Fibroblast of pulmonary artery (primary cell): ENCODE measurements around the gene PHTF1.
A peak's percentile ranks its signal among the peaks of the same experiment; 100 is the strongest.

ENCODE experiments used
- DNase-seq: peaks from one replicate; pipeline ENCODE4 v3.0.0-alpha.2; 2010; ENCODE audit warnings: low read depth
- H3K4me3 ChIP-seq: replicated peaks from 2 replicates; pipeline ENCODE4 v1.5.1; 2011; ENCODE audit warnings: low read depth, mild to moderate bottlenecking, control low read depth, low read length, moderate library complexity
- TF ChIP-seq, protein P1 (sequence below): IDR thresholded peaks from 2 replicates; pipeline ENCODE4 v1.5.1; 2011; ENCODE audit warnings: mild to moderate bottlenecking, control low read depth, low read length, inconsistent platforms; ENCODE audit errors: missing control alignments

Gene PHTF1

GRCh38 chr1:113669988-113670387 lies 89.3 kb downstream of the PHTF1 start:
- TF ChIP-seq, protein P1, sequence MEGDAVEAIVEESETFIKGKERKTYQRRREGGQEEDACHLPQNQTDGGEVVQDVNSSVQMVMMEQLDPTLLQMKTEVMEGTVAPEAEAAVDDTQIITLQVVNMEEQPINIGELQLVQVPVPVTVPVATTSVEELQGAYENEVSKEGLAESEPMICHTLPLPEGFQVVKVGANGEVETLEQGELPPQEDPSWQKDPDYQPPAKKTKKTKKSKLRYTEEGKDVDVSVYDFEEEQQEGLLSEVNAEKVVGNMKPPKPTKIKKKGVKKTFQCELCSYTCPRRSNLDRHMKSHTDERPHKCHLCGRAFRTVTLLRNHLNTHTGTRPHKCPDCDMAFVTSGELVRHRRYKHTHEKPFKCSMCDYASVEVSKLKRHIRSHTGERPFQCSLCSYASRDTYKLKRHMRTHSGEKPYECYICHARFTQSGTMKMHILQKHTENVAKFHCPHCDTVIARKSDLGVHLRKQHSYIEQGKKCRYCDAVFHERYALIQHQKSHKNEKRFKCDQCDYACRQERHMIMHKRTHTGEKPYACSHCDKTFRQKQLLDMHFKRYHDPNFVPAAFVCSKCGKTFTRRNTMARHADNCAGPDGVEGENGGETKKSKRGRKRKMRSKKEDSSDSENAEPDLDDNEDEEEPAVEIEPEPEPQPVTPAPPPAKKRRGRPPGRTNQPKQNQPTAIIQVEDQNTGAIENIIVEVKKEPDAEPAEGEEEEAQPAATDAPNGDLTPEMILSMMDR = no peak
- no peak overlapping the region for H3K4me3 ChIP-seq
- DNase-seq = no peak

DNA sequence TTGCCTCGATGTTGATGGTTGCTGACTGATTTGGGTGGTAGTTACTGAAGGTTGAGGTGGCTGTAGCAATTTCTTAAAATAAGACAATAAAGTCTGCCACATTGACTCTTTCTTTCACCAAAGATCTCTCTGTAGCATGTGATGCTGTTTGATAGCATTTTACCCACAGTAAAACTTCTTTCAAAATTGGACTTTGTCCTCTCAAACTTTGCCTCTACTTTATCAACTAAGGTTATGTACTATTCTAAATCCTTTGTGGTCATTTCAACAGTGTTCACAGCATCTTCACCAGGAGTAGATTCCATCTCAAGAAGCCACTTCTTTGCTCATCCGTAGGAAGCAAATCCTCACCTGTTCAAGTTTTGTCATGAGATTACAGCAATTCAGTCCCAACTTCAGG lies 93.2 kb downstream of the PHTF1 start:
- H3K4me3 ChIP-seq = no peak overlapping the region
- TF ChIP-seq, protein P1 = no peak
- DNase-seq = no peak

DNA sequence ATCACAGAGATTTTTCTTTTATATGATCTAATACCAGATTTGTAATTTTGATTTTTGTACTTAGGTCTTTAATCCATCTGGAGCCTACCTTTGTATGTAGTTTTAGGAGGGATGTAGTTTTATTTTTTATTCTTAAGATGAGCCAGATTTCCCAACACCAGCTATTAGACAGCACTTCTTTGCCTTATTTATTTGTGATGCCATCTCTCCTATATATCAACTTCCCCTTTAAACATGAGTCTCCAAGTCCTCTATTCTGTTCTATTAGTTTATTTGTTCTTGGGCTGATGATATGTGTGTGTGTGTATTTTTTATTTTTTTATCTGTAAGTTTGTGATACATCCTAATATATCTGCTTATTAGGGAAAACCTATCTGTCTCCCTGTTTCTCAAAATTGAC lies 94.2 kb downstream of the PHTF1 start:
- DNase-seq = no peak
- TF ChIP-seq, protein P1 = no peak
- H3K4me3 ChIP-seq = no peak overlapping the region

DNA sequence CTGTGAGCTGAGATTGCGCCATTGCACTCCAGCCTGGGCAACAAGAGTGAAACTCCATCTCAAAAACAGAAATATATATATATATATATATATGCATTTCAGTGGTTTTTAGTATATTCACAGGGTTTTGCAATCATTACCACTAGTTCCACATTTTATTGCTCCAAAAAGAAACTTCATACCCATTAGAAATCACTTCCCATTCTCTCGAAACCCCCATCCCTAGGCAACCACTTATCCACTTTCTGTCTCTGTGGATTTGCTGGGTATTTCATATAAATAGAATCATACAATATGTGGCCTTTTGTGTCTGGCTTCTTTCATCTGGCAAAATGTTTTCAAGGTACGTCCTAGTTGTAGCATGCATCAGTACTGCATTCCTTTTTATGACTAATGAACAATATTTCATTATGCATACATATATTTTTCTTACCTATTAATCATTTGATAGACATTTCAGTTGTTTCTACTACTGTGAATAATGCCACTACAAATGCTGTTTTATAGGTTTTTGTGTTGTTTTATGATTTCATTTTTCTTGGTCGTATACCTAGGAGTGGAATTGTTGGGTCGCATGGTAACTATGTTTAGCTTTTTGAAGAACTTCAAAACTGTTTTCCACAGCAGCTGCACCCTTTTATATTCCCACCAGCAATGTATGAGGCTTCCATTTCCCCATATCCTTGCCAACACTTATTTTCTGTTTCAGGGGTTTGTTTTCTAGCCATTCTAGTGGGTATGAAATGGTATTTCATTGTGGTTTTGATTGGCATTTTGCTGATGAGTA lies 95.9 kb downstream of the PHTF1 start:
- DNase-seq = peak; percentile 36
- TF ChIP-seq, protein P1 = no peak
- no peak overlapping the region for H3K4me3 ChIP-seq

GRCh38 chr1:113662101-113662500 lies 97.2 kb downstream of the PHTF1 start:
- DNase-seq = peak; percentile 11
- TF ChIP-seq, protein P1 = no peak
- no peak overlapping the region for H3K4me3 ChIP-seq

DNA sequence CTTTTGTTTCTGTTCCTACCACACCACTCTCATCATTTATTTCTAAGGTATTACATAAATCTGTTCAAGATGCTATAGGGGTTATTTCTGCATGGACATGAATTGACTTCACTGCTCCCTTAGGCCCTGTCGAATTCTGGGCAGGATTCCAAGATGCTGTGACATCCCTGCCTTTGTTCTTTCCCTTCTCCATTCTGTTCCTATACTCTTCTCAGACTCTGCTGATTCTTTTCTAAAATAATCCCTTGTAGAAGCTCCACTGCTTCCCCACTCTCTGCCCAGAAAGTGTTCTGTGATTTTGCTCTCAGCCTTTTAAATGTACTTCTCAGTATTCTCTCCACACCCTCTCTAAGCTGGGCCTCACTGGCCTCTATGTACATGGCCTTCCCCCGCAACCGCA lies 99.2 kb downstream of the PHTF1 start:
- TF ChIP-seq, protein P1 = no peak
- peak; percentile 17 for DNase-seq

DNA sequence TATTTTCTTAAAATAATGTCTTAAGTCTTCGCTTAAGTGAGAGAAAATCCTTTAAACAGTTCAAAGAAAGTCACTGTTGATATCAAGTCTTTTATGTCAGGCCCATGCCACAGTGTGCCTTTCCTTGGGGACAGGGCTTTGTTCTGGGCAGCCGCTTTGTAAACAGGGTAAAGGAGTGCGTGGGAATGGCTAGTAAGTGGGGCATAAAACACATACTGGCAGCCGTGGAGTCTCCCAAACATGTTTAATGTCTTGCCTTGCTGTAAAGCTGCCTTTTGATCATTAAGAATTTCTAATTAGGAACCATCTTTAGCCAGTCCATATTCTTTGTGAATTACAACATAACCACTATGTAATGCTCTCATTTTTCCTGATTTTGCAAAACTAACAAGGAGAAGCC lies 99.7 kb downstream of the PHTF1 start:
- DNase-seq = no peak
- H3K4me3 ChIP-seq = no peak overlapping the region
- TF ChIP-seq, protein P1 = no peak

More for the DNA sequence above, 99.2 kb downstream of the PHTF1 start:
- H3K4me3 ChIP-seq = no peak overlapping the region
